Pons (tissue), 1 donor: ENCODE results near the gene CENPM.
A peak's percentile ranks its signal among the peaks of the same experiment; 100 is the strongest.

Experiments used
- DNase-seq: peaks from one replicate; pipeline ENCODE4 v3.0.0-alpha.2; 2016; ENCODE audit warnings: low spot score

The CENPM gene

GRCh38 chr22:41931701-41932269, 15.2 kb downstream of the CENPM start:
- DNase-seq, result no peak

GRCh38 chr22:41929418-41929810, 17.5 kb downstream of the CENPM start:
- DNase-seq, result no peak

- no peak for DNase-seq
Observed at GRCh38 chr22:41928593-41929417, 18.1 kb downstream of the CENPM start.

GRCh38 chr22:41927813-41928212, 19.1 kb downstream of the CENPM start:
- no peak for DNase-seq

GRCh38 chr22:41925783-41926460, 21.0 kb downstream of the CENPM start:
- DNase-seq, result no peak

GRCh38 chr22:41923595-41924276, 23.2 kb downstream of the CENPM start:
- DNase-seq, result no peak

GRCh38 chr22:41922940-41923594, 23.9 kb downstream of the CENPM start:
- no peak for DNase-seq

- DNase-seq, result no peak
Observed at GRCh38 chr22:41922328-41922727, 24.6 kb downstream of the CENPM start.

GRCh38 chr22:41920271-41920976, 26.5 kb downstream of the CENPM start:
- DNase-seq, result no peak

GRCh38 chr22:41919357-41920224, 27.4 kb downstream of the CENPM start:
- no peak for DNase-seq

- DNase-seq, result peak; percentile 50
Observed at GRCh38 chr22:41917903-41918791, 28.8 kb downstream of the CENPM start.

GRCh38 chr22:41917375-41917902, 29.5 kb downstream of the CENPM start:
- no peak for DNase-seq

- no peak for DNase-seq
Observed at GRCh38 chr22:41916745-41917358, 30.1 kb downstream of the CENPM start.

GRCh38 chr22:41915786-41916493, 31.0 kb downstream of the CENPM start:
- no peak for DNase-seq

GRCh38 chr22:41915035-41915785, 31.7 kb downstream of the CENPM start, which contains the start of gene SHISA8:
Gene SHISA8 (minus strand): TSS chr22:41915074. CDS start chr22:41914667, 407 bp downstream.
- DNase-seq, result no peak

- no peak for DNase-seq
Observed at GRCh38 chr22:41914611-41915034, 32.3 kb downstream of the CENPM start.
